B cell (primary cell): ENCODE data around the gene BACH2.

Experiments
- EZH2 ChIP-seq: IDR thresholded peaks from 2 replicates; pipeline ENCODE4 v1.6.1; 2012; ENCODE audit warnings: borderline replicate concordance, low read depth, mild to moderate bottlenecking, moderate library complexity, low read length; ENCODE audit not compliant: insufficient read depth, poor library complexity, severe bottlenecking
- TF ChIP-seq, protein P1 (sequence below): fragments of 200-600 bp; IDR thresholded peaks from one replicate; pipeline ENCODE4 v1.8.0; 2022; ENCODE audit warnings: antibody characterized with exemption, mild to moderate bottlenecking

DNA sequence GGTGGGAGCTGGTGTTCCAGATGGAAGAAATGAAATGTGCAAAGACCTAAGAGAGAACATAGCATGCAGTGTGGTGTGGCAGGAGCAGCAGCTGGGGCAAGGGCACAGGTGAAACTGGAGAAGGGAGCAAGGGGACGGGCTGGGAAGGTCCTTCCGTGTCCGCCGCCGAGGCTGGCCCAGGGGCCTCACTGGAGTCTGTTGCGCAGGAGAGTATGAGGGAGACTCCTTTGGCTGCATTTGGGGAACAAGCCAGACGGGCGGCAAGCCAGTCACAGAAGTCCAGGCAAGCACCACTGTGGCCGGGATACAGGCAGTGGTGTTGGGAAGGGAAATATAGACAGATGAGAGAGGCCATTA, 324.6 kb downstream of the BACH2 start:
- TF ChIP-seq EZH2, result no peak
- TF ChIP-seq, protein P1, sequence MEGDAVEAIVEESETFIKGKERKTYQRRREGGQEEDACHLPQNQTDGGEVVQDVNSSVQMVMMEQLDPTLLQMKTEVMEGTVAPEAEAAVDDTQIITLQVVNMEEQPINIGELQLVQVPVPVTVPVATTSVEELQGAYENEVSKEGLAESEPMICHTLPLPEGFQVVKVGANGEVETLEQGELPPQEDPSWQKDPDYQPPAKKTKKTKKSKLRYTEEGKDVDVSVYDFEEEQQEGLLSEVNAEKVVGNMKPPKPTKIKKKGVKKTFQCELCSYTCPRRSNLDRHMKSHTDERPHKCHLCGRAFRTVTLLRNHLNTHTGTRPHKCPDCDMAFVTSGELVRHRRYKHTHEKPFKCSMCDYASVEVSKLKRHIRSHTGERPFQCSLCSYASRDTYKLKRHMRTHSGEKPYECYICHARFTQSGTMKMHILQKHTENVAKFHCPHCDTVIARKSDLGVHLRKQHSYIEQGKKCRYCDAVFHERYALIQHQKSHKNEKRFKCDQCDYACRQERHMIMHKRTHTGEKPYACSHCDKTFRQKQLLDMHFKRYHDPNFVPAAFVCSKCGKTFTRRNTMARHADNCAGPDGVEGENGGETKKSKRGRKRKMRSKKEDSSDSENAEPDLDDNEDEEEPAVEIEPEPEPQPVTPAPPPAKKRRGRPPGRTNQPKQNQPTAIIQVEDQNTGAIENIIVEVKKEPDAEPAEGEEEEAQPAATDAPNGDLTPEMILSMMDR, result no peak
